ENCODE measurements around the gene MEIOSIN.

The MEIOSIN gene

DNA sequence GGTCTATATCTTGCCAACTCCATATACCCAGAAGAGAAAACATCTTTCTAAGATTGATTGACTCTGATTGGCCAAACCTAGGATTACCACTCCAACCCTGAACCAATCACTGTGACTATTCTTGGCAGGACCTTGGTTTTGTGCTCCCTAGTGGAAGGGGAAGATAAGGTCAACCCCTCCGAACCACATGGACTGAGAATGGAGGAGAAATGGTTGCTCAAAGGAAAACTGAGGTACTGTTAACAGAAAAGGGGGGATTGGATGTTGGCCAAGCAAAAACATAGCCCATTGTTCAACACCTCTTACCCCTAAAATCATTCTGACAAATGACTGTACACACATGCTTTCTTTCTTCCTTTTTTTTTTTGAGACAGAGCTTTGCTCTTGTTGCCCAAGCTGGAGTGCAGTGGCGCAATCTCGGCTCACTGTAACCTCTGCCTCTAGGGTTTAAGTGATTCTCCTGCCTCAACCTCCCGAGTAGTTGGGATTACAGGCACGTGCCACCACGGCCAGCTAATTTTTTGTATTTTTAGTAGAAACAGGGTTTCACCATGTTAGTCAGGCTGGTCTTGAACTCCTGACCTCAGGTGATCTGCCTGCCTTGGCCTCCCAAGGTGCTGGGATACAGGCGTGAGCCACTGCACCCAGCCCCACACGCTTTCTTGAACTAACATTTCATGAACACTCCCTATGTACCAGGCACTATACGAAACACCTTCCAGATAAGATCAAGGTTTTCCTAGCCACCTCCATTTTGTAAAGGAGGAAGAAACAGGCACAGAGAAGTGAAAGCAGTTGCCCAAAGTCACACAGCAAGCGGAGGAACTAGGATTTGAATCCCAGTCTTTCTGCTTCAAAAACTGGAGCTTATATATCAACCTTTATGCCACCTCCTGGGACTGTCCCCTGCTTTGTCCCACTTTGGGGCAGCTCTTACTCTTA lies 6.5 kb downstream of the MEIOSIN start:
- CTCF ChIA-PET = interaction anchor here (0.7 kb wide), 1 partner anchor 15 kb away, joined by 3 read pairs; no protein-coding TSS in a partner anchor
- Histone ChIP-seq H3K27ac (ENCODE audit: extremely low read depth, low read depth, low read length) (no peak overlapping the region), H3K9me3 (ENCODE audit: control insufficient read depth, insufficient read depth, low read depth, low read length) (no peaks in the 10 kb centered on the region), H3K36me3 (ENCODE audit: control insufficient read depth in 2 of 2, insufficient read depth in 1 of 2, low read length in 2 of 2) (no peaks in the 10 kb centered on the region), H3K4me3 (ENCODE audit: low read depth, low read length) (no peak overlapping the region), H3K4me1 (ENCODE audit: control insufficient read depth, insufficient read depth, low read length) (no peaks in the 10 kb centered on the region)
- POLR2A ChIA-PET = interaction anchor here (0.5 to 1.1 kb wide), 4 partner anchors 9 to 35 kb away, joined by 3 to 7 read pairs (median 4); partner anchors contain the start of genes FBXO46 and SIX5
- no peak for TF ChIP-seq ZNF529 (tag by site-specific recombination; IDR thresholded peaks at IDR 0.05; ENCODE audit: insufficient replicate concordance)
- TF ChIP-seq ZNF792 (tag by site-specific recombination; IDR thresholded peaks at IDR 0.05) = no peak
- 0 out of 2 replicates have a peak, but pooled peaks have one; percentile 23 for TF ChIP-seq ZNF768 (tag by site-specific recombination; IDR thresholded peaks at IDR 0.05)

DNA sequence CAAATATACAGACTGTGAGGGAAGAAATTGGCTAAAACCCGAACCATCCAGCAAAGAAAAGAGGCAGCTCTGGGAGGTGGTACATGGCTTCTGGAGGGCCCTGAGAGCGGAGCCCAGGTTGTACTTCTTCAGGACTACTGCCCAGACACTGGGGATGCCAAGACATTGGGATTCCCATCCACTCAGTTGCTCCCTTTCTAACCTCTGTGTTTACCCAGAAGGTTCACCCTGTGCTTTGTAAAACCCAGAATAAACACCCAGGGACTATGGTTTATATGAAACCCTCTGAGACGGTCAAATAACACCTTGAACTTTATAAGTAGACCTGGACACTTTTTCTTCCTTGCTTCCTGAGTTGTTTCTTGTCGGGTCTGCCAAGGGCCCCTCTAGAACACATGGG lies 9.7 kb downstream of the MEIOSIN start:
- no peak overlapping the region for H3K4me3 ChIP-seq (ENCODE audit: low read depth, low read length)
- no peaks in the 10 kb centered on the region for H3K36me3 ChIP-seq (ENCODE audit: control insufficient read depth in 2 of 2, insufficient read depth in 1 of 2, low read length in 2 of 2)
- TF ChIP-seq, protein P1, sequence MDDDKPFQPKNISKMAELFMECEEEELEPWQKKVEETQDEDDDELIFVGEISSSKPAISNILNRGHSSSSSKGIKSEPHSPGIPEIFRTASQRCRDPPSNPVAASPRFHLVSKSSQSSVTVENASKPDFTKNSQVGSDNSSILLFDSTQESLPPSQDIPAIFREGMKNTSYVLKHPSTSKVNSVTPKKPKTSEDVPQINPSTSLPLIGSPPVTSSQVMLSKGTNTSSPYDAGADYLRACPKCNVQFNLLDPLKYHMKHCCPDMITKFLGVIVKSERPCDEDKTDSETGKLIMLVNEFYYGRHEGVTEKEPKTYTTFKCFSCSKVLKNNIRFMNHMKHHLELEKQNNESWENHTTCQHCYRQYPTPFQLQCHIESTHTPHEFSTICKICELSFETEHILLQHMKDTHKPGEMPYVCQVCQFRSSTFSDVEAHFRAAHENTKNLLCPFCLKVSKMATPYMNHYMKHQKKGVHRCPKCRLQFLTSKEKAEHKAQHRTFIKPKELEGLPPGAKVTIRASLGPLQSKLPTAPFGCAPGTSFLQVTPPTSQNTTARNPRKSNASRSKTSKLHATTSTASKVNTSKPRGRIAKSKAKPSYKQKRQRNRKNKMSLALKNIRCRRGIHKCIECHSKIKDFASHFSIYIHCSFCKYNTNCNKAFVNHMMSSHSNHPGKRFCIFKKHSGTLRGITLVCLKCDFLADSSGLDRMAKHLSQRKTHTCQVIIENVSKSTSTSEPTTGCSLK (tag by site-specific recombination; IDR thresholded peaks at IDR 0.05) = no peak
- TF ChIP-seq GLIS2 (tag by site-specific recombination; IDR thresholded peaks at IDR 0.05) = no peak
- no peak for TF ChIP-seq BCL11B (tag by site-specific recombination; IDR thresholded peaks at IDR 0.05; ENCODE audit: low read depth)
- TF ChIP-seq ZNF354C (tag by site-specific recombination; IDR thresholded peaks at IDR 0.05; ENCODE audit: borderline replicate concordance, low read depth) = no peak
- no peak for TF ChIP-seq ZSCAN16 (tag by site-specific recombination; IDR thresholded peaks at IDR 0.05)
- TF ChIP-seq SP7 (tag by site-specific recombination; IDR thresholded peaks at IDR 0.05) = no peak
- no peak for TF ChIP-seq SETDB1 (IDR thresholded peaks at IDR 0.05; ENCODE audit: insufficient read length, low read length)
- TF ChIP-seq KLF7 (tag by site-specific recombination; IDR thresholded peaks at IDR 0.05; ENCODE audit: borderline replicate concordance) = no peak
- TF ChIP-seq ZNF335 (tag by site-specific recombination; conservative IDR thresholded peaks at IDR 0.05) = no peak
- no peak for TF ChIP-seq ZNF549 (tag by site-specific recombination; IDR thresholded peaks at IDR 0.05)
- TF ChIP-seq, protein P2, sequence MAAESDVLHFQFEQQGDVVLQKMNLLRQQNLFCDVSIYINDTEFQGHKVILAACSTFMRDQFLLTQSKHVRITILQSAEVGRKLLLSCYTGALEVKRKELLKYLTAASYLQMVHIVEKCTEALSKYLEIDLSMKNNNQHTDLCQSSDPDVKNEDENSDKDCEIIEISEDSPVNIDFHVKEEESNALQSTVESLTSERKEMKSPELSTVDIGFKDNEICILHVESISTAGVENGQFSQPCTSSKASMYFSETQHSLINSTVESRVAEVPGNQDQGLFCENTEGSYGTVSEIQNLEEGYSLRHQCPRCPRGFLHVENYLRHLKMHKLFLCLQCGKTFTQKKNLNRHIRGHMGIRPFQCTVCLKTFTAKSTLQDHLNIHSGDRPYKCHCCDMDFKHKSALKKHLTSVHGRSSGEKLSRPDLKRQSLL (tag by site-specific recombination; IDR thresholded peaks at IDR 0.05) = no peak
- no peak for TF ChIP-seq ZNF416 (tag by site-specific recombination; IDR thresholded peaks at IDR 0.05)
- no peak for TF ChIP-seq GLI4 (tag by site-specific recombination; IDR thresholded peaks at IDR 0.05)
- TF ChIP-seq ZNF473 (tag by site-specific recombination; IDR thresholded peaks at IDR 0.05) = no peak
- no peak for TF ChIP-seq ZNF211 (tag by site-specific recombination; IDR thresholded peaks at IDR 0.05; ENCODE audit: low read depth)
- no peak for TF ChIP-seq ZNF423 (tag by site-specific recombination; IDR thresholded peaks at IDR 0.05)
- TF ChIP-seq ZNF561 (tag by site-specific recombination; IDR thresholded peaks at IDR 0.05; ENCODE audit: borderline replicate concordance) = no peak
- ChIA-PET POLR2A (interaction anchor here (1.2 kb wide), 1 partner anchor 26 kb away, joined by 5 read pairs; no protein-coding TSS in a partner anchor), CTCF (interaction anchor here (0.7 kb wide), 2 partner anchors 26 to 274 kb away, joined by 3 read pairs; no protein-coding TSS in a partner anchor)
- H3K27ac ChIP-seq (ENCODE audit: extremely low read depth, low read depth, low read length) = no peak overlapping the region
- no peaks in the 10 kb centered on the region for H3K9me3 ChIP-seq (ENCODE audit: control insufficient read depth, insufficient read depth, low read depth, low read length)
- no peaks in the 10 kb centered on the region for H3K4me1 ChIP-seq (ENCODE audit: control insufficient read depth, insufficient read depth, low read length)
